ENCODE results near the gene PARN.

DNA sequence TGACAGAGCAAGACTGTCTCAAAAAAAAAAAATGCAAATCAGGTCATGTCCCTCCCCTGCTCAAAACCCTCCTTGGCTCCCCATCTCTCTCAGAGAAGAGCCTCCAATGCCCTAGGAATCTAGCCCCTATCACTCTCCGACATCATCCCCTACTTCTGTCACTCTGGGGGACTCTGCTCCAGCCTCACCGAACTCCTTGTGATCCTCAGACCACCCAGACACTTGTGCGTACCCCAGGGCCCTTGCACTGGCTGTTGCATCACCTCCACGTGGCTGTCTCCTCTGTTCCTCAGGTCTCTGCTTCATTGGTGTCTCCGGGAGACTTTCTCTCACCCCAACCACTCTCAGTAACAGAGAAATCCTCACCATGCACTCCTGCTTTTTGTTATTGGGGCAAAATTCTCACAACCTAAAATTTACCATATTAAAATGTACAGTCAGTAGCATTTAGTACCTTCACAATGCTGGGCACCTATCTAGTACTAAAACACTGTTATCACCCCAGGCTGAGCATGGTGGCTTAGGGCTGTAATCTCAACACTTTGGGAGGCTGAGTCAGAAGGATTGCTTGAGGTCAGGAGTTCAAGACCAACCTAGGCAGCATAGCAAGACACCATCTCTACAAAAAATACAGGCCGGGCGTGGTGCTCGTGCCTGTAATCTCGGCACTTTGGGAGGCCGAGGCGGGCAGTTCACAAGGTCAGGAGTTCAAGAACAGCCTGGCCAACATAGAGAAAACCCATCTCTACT lies 48.9 kb upstream of the PARN start:
- no peak for TF ChIP-seq HMBOX1 (IDR thresholded peaks at IDR 0.05)
- TF ChIP-seq, protein P1, sequence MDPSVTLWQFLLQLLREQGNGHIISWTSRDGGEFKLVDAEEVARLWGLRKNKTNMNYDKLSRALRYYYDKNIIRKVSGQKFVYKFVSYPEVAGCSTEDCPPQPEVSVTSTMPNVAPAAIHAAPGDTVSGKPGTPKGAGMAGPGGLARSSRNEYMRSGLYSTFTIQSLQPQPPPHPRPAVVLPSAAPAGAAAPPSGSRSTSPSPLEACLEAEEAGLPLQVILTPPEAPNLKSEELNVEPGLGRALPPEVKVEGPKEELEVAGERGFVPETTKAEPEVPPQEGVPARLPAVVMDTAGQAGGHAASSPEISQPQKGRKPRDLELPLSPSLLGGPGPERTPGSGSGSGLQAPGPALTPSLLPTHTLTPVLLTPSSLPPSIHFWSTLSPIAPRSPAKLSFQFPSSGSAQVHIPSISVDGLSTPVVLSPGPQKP (CRISPR knock-in tag; IDR thresholded peaks at IDR 0.05): no peak
- no peak for TF ChIP-seq GTF2F1 (IDR thresholded peaks at IDR 0.05; ENCODE audit: low read depth, low read length)
- no peak for TF ChIP-seq ZFP91 (CRISPR knock-in tag; IDR thresholded peaks at IDR 0.05)
- TF ChIP-seq EGR1 (conservative IDR thresholded peaks at IDR 0.05): no peak
- no peak for TF ChIP-seq POLR2A (conservative IDR thresholded peaks at IDR 0.05)
- no peak for TF ChIP-seq ZSCAN29 (IDR thresholded peaks at IDR 0.05)

Measured in K562 (cell line).